Stimulated activated CD8-positive, alpha-beta memory T cell treated with anti-CD3 and anti-CD28 coated beads, Interleukin-4, amount 100 ng/mL, for 4 hours (primary cell): ENCODE measurements around the gene SMYD3.

Experiments used
- DNase-seq, 2 donors: peaks; one replicate each; pipeline ENCODE4 v3.0.0-alpha.2; 2020; ENCODE audit warnings: low read depth in 2 of 2, low spot score in 1 of 2

SMYD3 gene

DNA sequence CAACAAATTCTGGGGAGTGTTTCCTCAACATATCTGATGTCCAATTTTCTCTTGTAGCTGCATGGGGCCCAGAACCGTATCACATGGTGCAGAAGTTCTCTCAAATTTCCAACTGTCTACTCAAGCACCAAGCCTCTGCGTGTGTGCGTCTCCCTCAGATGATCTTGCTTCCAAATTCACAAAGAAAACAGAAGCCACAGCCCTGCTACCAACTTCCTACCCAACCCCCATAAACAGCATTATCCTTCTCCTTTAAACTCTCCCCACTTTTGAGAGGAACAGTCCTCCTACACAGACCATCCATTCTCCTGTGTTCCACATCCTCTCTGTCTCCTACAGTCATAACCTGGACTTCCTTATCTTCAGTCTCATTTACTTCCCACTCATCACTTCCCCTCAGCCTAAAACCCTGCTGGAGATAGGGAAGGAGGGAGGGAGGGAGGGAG is 354.1 kb downstream of the SMYD3 start:
- no peak for DNase-seq

DNA sequence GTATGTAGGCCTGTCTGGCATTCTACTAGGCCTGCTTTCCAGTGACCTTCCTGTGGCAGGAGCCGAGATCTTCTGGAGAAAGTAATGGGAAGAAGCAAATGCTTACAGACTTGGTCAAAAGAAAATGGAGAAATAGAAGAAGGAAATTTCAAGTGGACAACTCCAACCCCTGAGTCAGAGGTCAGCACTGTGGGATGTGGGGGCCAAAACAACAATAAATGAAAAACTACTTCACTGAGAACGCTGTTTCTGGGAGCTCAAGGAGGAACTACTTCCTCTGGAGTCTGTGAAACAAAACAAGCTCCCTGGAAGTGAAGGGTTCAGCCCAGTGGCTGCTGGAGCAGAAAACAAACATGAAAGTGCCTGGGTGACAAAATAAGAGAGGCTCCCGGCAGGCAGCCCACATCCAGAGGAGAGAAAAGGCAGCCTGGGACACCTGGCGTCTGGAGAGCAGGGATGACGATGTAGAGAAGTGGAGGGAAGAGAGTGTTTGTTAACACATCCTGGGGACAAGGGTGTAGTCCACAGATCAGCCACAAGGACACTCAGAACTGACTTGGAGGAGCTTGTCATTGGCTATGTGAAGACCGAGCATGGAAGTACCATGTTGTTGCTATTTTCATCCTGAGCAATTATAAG is 355.2 kb downstream of the SMYD3 start:
- no peak for DNase-seq

DNA sequence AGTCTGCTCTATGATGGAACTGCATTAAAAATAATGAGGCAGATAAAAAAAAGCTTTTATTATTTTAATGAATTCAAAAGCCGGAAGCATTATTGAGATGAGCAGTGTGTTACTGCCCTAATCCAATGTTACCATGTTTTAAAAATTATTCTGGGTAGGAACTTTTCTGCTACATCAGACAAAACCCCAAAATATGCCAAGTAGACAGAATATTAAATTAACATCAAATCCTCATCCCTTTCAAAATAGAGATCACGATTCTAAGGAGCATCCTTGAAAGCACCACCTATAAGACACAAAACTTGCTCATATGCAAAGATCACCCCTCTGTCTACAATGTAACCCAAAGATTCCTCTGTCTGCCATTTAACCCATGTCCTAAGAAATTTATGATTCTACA is 357.5 kb downstream of the SMYD3 start:
- no peak for DNase-seq

DNA sequence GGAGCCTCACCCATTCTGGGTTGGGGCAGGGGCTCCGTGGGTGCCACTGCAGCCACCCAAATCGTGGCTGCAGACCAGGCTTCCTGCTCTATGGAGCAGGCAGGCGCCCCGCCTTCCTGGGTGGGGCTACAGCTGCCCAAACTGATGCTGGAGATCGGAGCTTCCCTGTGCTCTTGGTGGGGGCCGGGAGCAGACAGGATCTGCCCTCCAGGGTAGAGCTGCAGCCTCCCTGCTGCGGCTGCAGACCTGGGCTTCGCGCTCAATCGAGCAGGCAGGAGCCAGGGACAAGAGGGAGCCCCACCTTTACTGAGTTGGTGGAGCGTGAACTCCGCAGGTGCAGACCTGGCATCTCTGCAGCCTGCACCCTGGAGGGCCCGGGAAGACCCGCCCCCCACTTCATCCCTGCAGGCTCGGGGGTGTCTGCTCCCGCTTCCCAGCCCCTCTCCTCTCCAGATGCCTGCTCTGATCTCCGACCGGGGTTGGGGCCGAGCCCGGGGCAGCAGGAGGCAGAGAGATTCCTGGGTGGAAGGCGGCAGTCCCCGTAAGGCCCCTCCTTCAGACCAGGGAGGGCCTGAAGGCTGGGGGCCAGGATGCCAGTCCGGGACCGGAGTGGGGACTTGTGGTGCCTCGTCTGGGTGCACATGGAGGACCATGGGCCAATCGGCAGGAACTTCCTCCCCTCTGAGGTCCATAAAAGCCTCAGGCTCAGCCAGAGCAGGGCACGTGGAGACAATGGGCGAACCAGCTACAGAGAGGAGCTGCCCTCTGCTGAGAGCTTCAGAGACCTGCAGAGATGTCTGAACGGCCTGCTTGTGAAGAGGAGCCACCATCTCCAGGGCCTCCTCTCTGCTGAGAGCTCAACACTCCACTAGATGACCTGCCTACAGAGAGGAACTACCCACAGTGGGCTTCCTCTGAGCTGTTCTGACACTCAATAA is 359.3 kb downstream of the SMYD3 start:
- DNase-seq = no peak

DNA sequence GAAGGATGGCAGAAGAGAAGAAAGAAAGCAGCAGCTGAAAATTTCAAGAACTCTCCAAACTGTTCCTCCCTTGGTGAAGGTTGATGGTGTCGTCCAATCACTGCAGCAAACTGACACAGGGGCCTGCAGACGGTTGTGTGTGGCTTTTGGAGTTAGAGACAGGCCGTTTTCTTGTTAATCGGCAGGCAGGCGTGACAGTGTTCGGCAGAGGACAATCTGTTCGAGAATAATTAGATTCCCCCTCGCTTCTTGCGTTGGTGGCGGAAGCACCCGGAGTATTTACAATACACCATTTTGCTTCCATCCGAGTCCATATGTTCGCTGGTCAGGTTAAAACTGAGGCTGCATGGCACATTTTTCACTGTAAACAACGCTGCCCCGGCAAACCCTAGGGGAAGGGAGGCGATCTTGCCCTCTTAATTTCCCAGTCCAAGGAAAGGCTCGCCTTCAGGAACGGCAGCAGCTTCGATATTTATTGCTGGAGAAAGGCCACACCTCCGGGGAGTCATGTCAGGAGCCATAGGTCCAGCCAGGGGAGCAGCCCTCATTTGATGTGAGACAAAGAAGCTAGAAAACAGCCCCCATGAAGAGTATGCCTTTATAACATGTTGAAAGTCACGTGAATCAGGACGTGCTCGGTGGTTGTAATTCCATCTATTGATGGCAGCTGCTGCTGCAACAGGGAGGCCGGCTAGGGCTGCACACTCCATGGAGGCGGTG is 360.1 kb downstream of the SMYD3 start:
- no peak for DNase-seq

DNA sequence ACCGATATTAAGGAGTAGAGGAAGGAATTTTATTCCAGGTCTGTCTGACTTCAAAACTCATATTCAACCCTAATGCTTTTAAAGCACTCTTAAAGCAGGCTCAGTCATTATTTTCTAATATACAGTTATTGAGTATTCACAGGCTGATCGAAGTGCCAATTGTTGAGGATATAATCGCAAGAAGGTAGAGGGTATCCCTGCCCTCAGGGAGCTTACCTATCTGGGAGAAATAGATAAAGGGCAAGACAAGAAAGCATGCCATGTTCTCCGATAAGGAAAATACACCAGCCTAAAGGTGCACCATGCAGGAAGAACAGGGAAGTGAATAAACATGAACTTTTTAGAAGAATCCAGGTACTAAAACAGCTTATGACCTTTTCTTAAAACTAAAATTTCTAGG is 361.2 kb downstream of the SMYD3 start:
- no peak for DNase-seq

DNA sequence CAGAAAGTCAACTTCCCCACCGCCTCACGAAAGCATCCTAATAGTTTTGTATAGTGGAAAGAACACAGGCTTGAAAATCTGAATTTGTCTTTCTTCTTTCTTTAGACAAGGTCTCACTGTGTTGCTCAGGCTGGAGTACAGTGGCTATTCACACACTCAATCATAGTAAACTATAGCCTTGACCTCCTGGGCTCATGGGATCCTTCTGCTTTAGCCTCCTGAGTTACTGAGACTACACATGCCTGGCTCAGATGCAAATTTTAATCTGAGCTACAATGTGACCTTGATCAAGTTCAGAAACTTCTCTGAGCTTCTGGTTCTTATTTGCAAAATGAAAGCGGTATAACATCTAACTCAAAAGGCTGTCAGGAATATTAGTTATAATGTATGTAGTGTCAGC is 362.1 kb downstream of the SMYD3 start:
- DNase-seq = no peak

DNA sequence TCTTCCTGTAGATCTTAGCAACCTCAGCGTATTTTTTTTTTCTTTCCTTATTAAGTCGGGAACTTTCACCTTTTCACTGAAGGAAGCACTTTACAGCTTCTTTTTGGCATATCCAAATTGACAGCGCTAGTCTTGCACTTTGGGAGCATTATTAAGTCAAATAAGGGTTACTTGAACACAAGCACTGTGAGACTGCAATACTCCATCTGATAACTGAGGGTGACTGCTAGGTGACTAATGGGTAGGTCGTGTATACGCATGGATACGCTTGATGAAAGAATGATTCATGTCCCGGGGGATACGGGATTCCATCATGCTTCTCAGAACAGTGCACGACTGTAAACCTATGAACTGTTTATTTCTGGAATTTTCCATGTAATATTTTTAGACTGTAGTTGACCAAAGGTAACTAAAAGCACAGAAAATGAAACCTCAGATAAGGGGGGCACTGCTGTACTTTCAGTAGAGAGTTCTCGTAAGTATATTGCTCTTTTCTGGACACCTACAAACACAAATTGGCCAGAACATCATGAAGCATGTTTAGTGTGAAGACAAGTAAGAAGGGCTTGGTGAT is 364.7 kb downstream of the SMYD3 start:
- no peak for DNase-seq

DNA sequence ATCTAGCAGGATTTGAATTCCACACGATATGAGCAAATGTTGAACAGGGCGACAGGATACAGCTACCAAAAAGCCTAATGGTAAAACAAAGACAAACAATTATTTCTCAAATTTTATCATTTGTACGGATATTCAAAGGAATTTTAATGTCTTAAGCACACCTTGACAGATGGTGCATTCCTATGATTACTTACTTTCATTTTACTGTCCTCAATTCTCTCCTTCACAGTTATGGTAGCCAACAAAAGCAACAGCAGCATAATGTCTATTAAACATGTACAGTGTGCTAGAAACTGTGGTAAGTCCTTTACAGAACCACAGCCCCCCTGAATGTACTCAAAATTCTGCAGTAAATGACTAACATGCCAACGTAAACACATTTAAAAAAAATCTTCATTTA is 365.8 kb downstream of the SMYD3 start:
- DNase-seq = no peak

DNA sequence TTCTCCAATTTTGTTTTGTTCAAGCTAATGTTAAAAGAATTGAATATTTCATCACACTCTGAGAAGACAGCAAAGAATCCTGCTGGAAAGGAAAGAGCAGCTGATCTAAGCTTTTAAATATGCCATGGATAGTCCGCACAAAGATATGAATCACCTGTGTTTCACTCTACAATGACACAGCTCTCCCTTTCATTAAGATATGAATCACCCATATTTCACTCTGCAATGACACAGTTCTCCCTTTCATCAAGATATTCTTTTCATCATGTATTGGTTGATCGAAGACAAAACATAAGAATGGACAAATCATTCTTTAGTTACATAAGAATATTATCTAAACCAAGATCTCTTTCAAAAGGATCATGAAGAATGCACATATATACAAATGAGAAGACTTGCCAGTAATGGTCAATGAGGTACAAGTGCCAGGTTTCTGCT is 367.3 kb downstream of the SMYD3 start:
- DNase-seq = no peak

DNA sequence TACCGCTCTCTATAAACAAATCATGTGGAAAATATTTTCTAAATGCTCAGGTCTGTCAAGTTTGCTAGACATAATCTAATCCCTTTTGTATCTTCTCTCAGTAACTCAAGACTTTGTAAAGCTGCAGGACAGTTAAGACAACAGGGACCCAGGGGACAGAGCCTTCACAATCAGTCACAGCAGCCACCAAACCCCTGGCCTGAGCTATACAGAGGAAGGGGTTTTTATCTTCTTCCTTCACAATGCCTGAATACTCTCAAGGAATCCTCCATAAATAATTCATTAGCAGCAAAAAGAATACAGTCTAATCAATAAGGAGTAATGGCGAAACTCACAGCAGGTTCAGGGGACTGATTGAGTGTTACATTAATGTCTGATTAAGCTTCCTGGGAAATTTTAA is 368.3 kb downstream of the SMYD3 start:
- DNase-seq = no peak

DNA sequence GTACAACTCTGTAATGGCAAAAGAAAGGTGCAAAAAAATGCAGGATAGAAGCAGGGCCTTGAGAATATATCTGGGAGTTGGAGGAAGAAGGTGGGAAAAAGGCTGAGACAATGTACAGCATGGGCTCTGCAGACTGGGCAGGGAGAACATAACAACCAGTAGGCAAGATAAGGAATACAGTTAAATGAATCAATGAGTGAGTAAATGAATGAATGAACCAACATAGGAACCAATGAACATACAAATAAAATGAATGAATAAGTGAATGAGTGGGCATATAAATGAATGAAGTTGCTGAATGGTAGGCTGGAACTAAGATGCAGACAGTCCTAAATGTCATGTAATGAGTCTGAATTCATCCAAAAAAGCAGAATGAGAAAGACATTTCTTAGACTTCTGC is 370.6 kb downstream of the SMYD3 start:
- DNase-seq = no peak

DNA sequence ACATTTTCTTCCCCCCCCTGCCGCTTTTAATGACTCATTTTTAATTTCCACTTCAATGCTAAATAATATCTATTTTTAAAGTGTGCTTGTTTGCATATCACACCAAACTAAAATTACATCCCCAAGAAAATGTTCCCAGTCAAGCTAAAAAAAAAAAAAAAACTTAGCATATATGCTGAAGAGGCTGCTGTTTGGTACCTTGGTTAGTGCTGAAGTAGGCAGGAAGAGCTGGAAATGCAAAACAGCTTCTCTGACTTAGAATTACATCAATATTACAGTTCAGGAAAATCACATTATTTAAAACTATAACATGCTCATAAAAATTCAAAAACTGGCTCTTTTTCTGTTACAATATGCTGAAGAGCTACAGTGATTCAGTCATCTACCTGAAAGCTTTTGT is 372.3 kb downstream of the SMYD3 start:
- no peak for DNase-seq

DNA sequence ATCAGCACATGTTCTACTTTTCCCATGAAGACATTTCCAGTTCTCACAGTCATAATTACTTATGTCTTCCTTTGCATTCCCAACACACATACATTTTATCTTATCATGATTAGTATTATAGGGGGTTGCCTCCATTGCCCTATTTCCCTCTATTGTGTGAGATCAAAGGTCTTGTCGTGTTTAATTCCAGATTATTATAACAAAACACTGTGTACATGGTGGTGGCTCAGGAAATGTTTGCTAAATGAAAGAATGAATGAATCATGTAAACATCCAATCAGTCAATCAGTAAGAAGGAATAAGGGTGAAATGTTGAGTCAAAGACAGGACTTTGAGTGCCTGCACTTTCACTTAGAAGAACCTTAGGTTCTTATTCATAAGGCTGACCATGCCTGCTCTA is 376.0 kb downstream of the SMYD3 start:
- DNase-seq = no peak

DNA sequence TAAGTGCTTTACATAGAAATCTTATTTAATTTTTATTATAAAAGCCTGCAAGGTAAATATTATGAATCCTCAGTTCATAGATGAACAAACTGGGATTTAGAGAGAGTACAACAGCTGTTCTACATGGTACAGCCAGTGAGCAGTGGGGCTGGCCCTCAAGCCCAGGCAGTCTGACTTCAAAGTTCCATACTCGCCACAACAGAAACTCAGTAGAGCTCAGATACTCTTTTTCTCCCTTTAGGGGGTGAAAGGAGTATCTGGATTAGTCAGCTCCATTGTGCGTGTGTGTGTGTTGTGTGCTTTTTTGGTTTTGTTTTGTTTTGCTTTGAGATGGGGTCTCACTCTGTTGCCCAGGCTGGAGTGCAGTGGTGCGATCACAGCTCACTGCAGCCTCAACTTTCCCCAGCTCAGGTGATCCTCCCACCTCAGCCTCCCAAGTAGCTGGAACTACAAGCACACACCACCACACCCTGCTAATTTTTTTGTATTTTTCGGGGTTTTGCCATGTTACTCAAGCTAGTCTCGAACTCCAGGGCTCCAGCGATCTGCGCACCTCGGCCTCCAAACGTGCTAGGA is 378.5 kb downstream of the SMYD3 start:
- no peak for DNase-seq

DNA sequence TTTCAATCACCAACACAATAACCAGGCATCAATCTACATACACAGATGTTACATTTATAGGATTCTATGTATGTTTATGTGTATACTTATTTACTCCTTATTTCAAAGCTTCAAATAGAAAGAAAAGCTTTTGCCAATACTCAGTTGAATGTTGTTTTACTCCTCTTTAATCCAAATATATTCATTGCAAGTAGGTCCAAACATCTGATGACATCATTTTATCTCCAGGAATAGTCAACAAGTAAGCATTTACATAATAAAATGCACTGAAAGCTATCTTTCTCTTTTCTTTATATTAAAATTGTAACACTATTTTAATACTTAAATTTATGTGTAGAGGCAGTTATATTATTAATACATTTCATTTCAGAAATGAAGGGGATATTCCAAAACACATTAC is 380.5 kb downstream of the SMYD3 start:
- DNase-seq = no peak

DNA sequence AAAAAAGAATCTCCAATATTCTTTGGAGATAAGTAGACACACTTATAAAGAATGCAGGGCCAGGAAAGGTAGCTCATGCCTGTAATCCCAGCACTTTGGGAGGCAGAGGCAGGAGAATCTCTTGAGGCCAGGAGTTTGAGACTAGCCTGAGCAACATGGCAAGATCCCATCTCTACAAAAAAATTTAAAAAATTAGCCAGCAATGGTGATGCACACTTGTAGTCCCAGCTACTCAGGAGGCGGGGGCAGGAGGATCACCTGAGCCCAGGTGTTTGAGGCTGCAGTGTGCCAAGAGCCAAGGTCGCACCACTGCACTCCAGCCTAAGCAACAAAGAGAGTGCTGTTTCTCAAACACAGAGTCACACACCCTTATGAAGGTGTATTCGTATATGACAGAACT is 385.0 kb downstream of the SMYD3 start:
- no peak for DNase-seq

DNA sequence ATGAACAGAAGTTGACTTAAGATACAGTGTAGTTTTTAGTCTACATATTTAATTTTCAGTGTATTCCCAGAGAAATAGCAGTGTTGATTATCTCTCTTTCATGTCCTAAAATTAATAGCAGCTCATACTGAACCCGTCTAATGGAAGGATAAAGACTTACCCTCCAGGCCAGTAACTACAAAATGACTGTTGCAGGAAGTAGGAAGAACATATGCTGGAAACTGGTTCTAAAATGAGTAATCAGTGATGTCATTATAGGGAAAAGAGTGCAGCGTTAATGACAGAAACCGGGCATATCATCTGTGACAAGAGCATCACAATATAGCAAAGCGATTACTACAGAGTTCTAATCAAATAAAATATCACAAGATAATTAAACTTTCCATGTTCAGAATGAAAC is 385.5 kb downstream of the SMYD3 start:
- no peak for DNase-seq

DNA sequence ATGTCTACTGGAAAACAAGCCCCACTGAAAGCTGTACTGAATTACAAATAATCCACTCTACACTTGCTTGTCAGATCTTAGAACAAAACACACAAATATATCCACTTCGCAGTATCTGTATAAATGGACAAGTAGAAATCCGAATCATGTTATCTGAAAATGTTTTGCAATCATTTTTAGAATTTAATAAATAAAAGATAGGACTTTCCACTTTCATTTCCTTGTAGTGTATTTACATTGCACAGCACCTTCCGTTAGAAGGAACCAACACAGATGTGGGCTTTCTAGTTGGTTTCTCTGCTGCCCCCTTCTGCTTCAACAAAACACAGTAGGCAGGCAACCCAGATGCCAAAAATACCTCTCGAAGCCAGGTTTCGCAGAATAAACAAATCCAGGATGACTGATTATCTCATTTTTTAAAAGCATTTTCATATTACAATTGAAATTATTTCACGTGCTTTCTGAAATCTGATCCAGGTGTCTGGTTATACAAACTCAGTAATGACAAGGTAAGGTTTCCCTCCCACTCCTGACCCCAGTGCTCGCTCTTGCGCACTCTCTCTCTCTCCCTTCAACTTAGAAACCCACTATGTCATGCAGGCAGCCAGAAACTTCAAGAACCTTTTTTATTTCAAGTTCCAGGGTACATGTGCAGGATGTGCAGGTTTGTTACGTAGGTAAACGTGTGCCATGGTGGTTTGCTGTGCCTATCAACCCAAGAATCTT is 389.9 kb downstream of the SMYD3 start:
- no peak for DNase-seq

DNA sequence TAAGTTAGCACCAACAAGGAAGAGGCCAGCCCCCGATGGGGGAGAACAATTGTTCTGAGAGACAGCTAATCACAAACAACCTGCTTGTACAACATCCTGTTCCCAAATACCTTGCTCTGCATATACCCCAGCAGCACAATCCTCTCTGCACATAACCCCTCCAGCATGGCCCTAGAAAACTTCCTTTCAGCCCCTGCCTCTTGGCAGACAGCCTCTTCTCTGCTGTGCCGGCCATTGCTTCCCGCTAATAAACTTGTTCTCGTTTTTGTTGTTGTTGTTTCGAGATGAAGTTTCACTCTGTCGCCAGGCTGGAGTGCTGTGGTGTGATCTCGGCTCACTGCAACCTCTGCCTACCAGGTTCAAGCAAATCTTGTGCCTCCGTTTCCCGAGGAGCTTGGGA is 392.7 kb downstream of the SMYD3 start:
- no peak for DNase-seq
